K562 (cell line): ENCODE data around the gene MAGOHB. TPM values are rescaled to one million over a fixed set of nuclear protein-coding genes. Genes with fewer than 3 reads are reported as not detected.

Experiments
- ATAC-seq: fragments of 200-7000 bp; cut with Tn5 transposase; 3 replicates; pipeline ENCODE4 v1.9.1; 2020; ENCODE audit warnings: moderate library complexity
- BruUV-seq: library from RNA; stranded (reverse); fragments of 400-500 nt; replicated peaks from 2 replicates; lab custom pipeline; 2021; lab: Mats Ljungman, UMichigan
- CTCF ChIA-PET: fragments of 300-600 bp; formaldehyde crosslinking; extraction: SDS; loops from one replicate; lab custom pipeline; 2021; ENCODE audit warnings: low intra/inter-chr PET ratio; lab: Yijun Ruan, JAX
- POLR2A ChIA-PET: fragments of 300-600, 350-650 bp; sonication (Branson Sonifier 250); formaldehyde crosslinking; extraction: SDS; loops from one replicate; lab custom pipeline; 2021; ENCODE audit warnings: antibody characterized with exemption, inconsistent platforms; lab: Yijun Ruan, JAX
- DNase-seq, 4 experiments: peaks; one replicate each; pipeline versions ENCODE4 v3.0.0 to v3.0.0-alpha.2; 2011 to 2018; ENCODE audit warnings: low spot score in 3 of 4, mixed read lengths in 3 of 4; ENCODE audit errors: extremely low read depth in 1 of 4
- FAIRE-seq: peaks from 2 replicates; lab custom pipeline; 2011; peaks lifted over from hg19 to GRCh38; lab: Jason Lieb, UNC
- H2AFZ ChIP-seq: 2 replicates; pipeline ENCODE4 v1.6.0; 2011; ENCODE audit warnings: low read depth, low read length, control low read depth, inconsistent platforms
- H3K27ac ChIP-seq: fragments of 200-600 bp; 3 replicates; pipeline ENCODE4 v1.8.0; 2011; ENCODE audit warnings: low read depth, mild to moderate bottlenecking, control low read depth, inconsistent platforms, low read length, moderate library complexity, mixed read lengths; ENCODE audit errors: extremely low read depth
- H3K27me3 ChIP-seq, 2 experiments: fragments of 300-600 bp in 1 of 2; 2 replicates in 1 of 2; 3 replicates in 1 of 2; pipeline versions ENCODE4 v1.6.0 to v1.8.0; 2011; ENCODE audit warnings: inconsistent platforms in 2 of 2, low read length in 2 of 2, mild to moderate bottlenecking in 1 of 2, mixed read lengths in 1 of 2, moderate library complexity in 1 of 2; ENCODE audit not compliant: control insufficient read depth in 2 of 2, insufficient read depth in 2 of 2
- H3K36me3 ChIP-seq: fragments of 300-600 bp; 3 replicates; pipeline ENCODE4 v1.8.0; 2011; ENCODE audit warnings: mild to moderate bottlenecking, low read length, inconsistent platforms; ENCODE audit not compliant: control insufficient read depth, insufficient read depth
- H3K4me1 ChIP-seq, 2 experiments: fragments of 200-600 bp in 1 of 2; replicated peaks in 1 of 2; 2 replicates in 1 of 2; 3 replicates in 1 of 2; pipeline versions ENCODE4 v1.5.1 to v1.8.0; 2011; ENCODE audit warnings: inconsistent platforms in 2 of 2, low read length in 2 of 2, mild to moderate bottlenecking in 1 of 2, mixed read lengths in 1 of 2, moderate library complexity in 1 of 2; ENCODE audit not compliant: control insufficient read depth in 2 of 2, insufficient read depth in 2 of 2
- H3K4me2 ChIP-seq: 2 replicates; pipeline ENCODE4 v1.6.1; 2011; ENCODE audit warnings: low read length, control low read depth, inconsistent platforms, mixed read lengths; ENCODE audit not compliant: insufficient read depth
- H3K4me3 ChIP-seq: fragments of 200-600 bp; sonication (generic), shearing (Covaris generic); 2 replicates; pipeline ENCODE4 v1.5.1; 2016; ENCODE audit warnings: control low read depth, inconsistent platforms
- H3K79me2 ChIP-seq: fragments of 200-600 bp; 3 replicates; pipeline ENCODE4 v1.8.0; 2011; ENCODE audit warnings: low read length, inconsistent platforms; ENCODE audit not compliant: control insufficient read depth, insufficient read depth
- H3K9ac ChIP-seq, 2 experiments: 2 replicates each; pipeline versions ENCODE4 v1.6.0 to v1.6.1; 2011; ENCODE audit warnings: low read depth in 2 of 2, low read length in 2 of 2, control low read depth in 1 of 2, inconsistent platforms in 1 of 2, mild to moderate bottlenecking in 1 of 2, mixed read lengths in 1 of 2; ENCODE audit not compliant: insufficient read depth in 1 of 2
- H3K9me1 ChIP-seq: one replicate; pipeline ENCODE4 v1.6.0; 2011; ENCODE audit warnings: inconsistent platforms, mild to moderate bottlenecking, low read length, moderate library complexity; ENCODE audit not compliant: control insufficient read depth, insufficient read depth
- H3K9me3 ChIP-seq: replicated peaks from 2 replicates; pipeline ENCODE4 v1.5.1; 2011; ENCODE audit warnings: low read depth, low read length, inconsistent platforms; ENCODE audit not compliant: control insufficient read depth, insufficient read depth
- H4K20me1 ChIP-seq: replicated peaks from 2 replicates; pipeline ENCODE4 v1.6.1; 2011; ENCODE audit warnings: low read length, inconsistent platforms, mixed read lengths; ENCODE audit not compliant: control insufficient read depth, insufficient read depth
- GABPA ChIP-seq: fragments of 200-800 bp; sonication (Bioruptor generic); conservative IDR thresholded peaks from 2 replicates; pipeline ENCODE4 v1.6.1; 2016; ENCODE audit warnings: low read depth, missing genetic modification characterization, missing compliant biosample characterization
- ILF3 ChIP-seq: fragments of 450-650 bp; IDR thresholded peaks from 2 replicates; pipeline ENCODE4 v1.6.1; 2018; ENCODE audit warnings: antibody characterized with exemption, mild to moderate bottlenecking, moderate library complexity, borderline replicate concordance
- NFXL1 ChIP-seq: fragments of 450-650 bp; formaldehyde crosslinking; IDR thresholded peaks from 2 replicates; pipeline ENCODE4 v1.4.0; 2021; ENCODE audit warnings: mild to moderate bottlenecking
- SREBF1 ChIP-seq: fragments of 150-350 bp; IDR thresholded peaks from 2 replicates; pipeline ENCODE4 v1.6.1; 2014; ENCODE audit warnings: antibody characterized with exemption, low read depth, low read length, borderline replicate concordance
- ZNF551 ChIP-seq: fragments of 250-450 bp; sonication (Bioruptor Pico); IDR thresholded peaks from 2 replicates; pipeline ENCODE4 v1.5.0; 2021; ENCODE audit warnings: mild to moderate bottlenecking, moderate library complexity
- WGBS: fragments of 100-300 bp; shearing (Covaris generic); methylation state at CpG from one replicate; pipeline ENCODE4 v1.1.6; 2016; ENCODE audit warnings: low coverage, mixed read lengths; ENCODE audit not compliant: insufficient coverage; ENCODE audit errors: missing lambda C conversion rate; 5-methylcytosine and 5-hydroxymethylcytosine counted together
- in situ Hi-C: fragments of 300-500 bp; cut with MboI; formaldehyde crosslinking; loops from 4 replicates; pipeline ENCODE4 v1.15.0; 2018; ENCODE audit warnings: inconsistent platforms, mixed read lengths
- intact Hi-C: fragments of 100-400 bp; cut with micrococcal nuclease; formaldehyde crosslinking; loops from 2 replicates; pipeline ENCODE4 v1.14.2; 2022
- polyA plus RNA-seq, 8 experiments: library from polyadenylated mRNA; depleted of rRNA in 4 of 8; stranded (reverse) in 5 of 8; unstranded in 3 of 8; fragments of >200 nt; fragmentation: Nextera tagmentation in 2 of 8; fragmentation: Illumina TruSeq in 1 of 8; extraction: Ambion mirVana in 2 of 8; extraction: Trizol in 1 of 8; gene quantifications; 2 replicates each; pipeline versions ENCODE4 v1.2.1 to v1.2.3, GENCODE V29; 2011 to 2014; ENCODE audit warnings: inconsistent platforms in 1 of 8, missing spikeins in 1 of 8
- total RNA-seq, 7 experiments: library from RNA; depleted of rRNA in 6 of 7; stranded (reverse); fragments of >200 nt in 6 of 7; fragmentation: Illumina TruSeq in 2 of 7; extraction: Trizol in 2 of 7; gene quantifications; 2 replicates each; pipeline versions ENCODE4 v1.2.1 to v1.2.3, GENCODE V29; 2011 to 2021; ENCODE audit warnings: low replicate concordance in 1 of 7
- TF ChIP-seq, protein P1 (sequence below): fragments of 450-650 bp; IDR thresholded peaks from 2 replicates; pipeline ENCODE4 v1.6.1; 2016
- TF ChIP-seq, protein P2 (sequence below): sonication (generic); formaldehyde crosslinking; IDR thresholded peaks from 2 replicates; pipeline ENCODE4 v1.8.0; 2022; ENCODE audit warnings: missing genetic modification reagents, mild to moderate bottlenecking, moderate library complexity, borderline replicate concordance

MAGOHB gene
- total and polyA plus RNA-seq, 9 of the 15 experiments (the other 6 are each of a cell fraction or from before 2014, with no cell fraction given) = 34.5 to 177 (median 85.4) TPM

DNA sequence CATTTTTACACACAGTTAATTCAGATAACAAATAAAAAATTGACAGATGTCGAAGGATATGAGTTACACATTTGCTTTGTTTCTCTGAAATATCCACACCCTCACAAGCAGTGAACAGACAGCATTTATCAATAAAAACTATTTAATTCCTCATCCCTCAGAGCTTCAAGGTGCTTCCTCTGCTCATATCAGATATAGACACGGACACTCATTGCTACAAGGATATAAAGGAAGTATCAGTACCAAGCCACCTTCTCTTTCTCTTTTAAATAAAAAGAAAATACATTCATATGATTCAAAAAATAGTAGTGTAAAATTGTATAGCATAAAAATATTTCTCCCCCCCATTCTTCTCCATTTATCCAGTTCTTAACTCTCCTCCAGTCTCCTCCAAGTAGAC, 21.9 kb upstream of the MAGOHB start:
- H3K79me2 ChIP-seq = no peaks in the 10 kb centered on the region
- TF ChIP-seq, protein P1, sequence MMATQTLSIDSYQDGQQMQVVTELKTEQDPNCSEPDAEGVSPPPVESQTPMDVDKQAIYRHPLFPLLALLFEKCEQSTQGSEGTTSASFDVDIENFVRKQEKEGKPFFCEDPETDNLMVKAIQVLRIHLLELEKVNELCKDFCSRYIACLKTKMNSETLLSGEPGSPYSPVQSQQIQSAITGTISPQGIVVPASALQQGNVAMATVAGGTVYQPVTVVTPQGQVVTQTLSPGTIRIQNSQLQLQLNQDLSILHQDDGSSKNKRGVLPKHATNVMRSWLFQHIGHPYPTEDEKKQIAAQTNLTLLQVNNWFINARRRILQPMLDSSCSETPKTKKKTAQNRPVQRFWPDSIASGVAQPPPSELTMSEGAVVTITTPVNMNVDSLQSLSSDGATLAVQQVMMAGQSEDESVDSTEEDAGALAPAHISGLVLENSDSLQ = no peak
- TF ChIP-seq ZNF551 (CRISPR knock-in tag) (no peak), NFXL1 (CRISPR knock-in tag) (no peak), GABPA (tag) (no peak), SREBF1 (no peak)
- intact Hi-C loops (no loop called here), in situ Hi-C loops (no loop called here)
- H3K4me1 ChIP-seq = no peaks in the 10 kb centered on the region
- no peaks in the 10 kb centered on the region for H3K36me3 ChIP-seq
- CTCF ChIA-PET = no interaction called here
- no peak overlapping the region for H3K27ac ChIP-seq
- no peak overlapping the region for H3K4me2 ChIP-seq
- no peak for DNase-seq
- H4K20me1 ChIP-seq = no peaks in the 10 kb centered on the region
- WGBS = 0% methylated on average over 2 of the region's 2 CpGs
- no peak overlapping the region for H3K4me3 ChIP-seq
- BruUV-seq = no TSS peak
- no peaks in the 10 kb centered on the region for H3K9me1 ChIP-seq
- H3K9me3 ChIP-seq = no peaks in the 10 kb centered on the region
- POLR2A ChIA-PET = no interaction called here
- no peak for FAIRE-seq
- ATAC-seq = no peak
- no peak overlapping the region for H3K9ac ChIP-seq
- no peak overlapping the region for H2AFZ ChIP-seq
- no peaks in the 10 kb centered on the region for H3K27me3 ChIP-seq

DNA sequence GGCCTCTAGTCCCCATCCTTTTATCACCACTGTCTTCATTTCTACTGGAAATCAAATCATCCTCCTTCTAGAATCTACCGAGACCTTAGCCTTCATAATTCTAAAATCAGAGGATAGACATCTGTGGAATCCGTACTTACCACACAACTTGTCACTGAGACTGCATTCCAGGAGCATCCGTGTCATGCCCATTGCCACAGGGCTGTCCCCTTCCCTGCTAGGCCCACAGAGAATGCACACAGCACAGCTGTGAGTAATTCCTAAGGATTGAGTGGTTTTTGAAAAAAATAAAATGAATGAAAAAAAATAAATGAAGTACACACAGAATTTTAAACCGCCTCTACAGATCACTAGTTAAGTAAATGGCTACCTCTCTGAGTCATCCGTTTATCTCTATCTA, 21.0 kb upstream of the MAGOHB start:
- TF ChIP-seq ILF3 = no peak
- TF ChIP-seq, protein P2, sequence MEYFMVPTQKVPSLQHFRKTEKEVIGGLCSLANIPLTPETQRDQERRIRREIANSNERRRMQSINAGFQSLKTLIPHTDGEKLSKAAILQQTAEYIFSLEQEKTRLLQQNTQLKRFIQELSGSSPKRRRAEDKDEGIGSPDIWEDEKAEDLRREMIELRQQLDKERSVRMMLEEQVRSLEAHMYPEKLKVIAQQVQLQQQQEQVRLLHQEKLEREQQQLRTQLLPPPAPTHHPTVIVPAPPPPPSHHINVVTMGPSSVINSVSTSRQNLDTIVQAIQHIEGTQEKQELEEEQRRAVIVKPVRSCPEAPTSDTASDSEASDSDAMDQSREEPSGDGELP = no peak
- TF ChIP-seq, all 486 proteins: peak for 0
- H3K4me3 ChIP-seq = no peak overlapping the region
- 13% methylated on average over 5 of the region's 5 CpGs for WGBS
- ChIA-PET CTCF (no interaction called here), POLR2A (no interaction called here)
- H3K36me3 ChIP-seq = no peaks in the 10 kb centered on the region
- H4K20me1 ChIP-seq = no peaks in the 10 kb centered on the region
- H3K9me3 ChIP-seq = no peaks in the 10 kb centered on the region
- ATAC-seq (no peak), DNase-seq (no peak), FAIRE-seq (no peak)
- no peak overlapping the region for H2AFZ ChIP-seq
- no peaks in the 10 kb centered on the region for H3K27me3 ChIP-seq
- H3K4me2 ChIP-seq = no peak overlapping the region
- H3K4me1 ChIP-seq = no peaks in the 10 kb centered on the region
- in situ Hi-C loops = no loop called here
- no peak overlapping the region for H3K27ac ChIP-seq
- H3K79me2 ChIP-seq = no peaks in the 10 kb centered on the region
- no peaks in the 10 kb centered on the region for H3K9me1 ChIP-seq
- no TSS peak for BruUV-seq
- intact Hi-C loops = no loop called here
- H3K9ac ChIP-seq = no peak overlapping the region
